Activated CD8-positive, alpha-beta T cell treated with anti-CD3 and anti-CD28 coated beads for 36 hours (primary cell): ENCODE data around the gene CNNM3. TPM values are rescaled to one million over a fixed set of nuclear protein-coding genes. Genes with fewer than 3 reads are reported as not detected.

Experiments
- ATAC-seq: fragments of 200-7000 bp; cut with Tn5 transposase; one replicate; pipeline ENCODE4 v1.10.0; 2021; ENCODE audit warnings: mild to moderate bottlenecking, moderate library complexity
- CTCF ChIA-PET: fragments of 350-600 bp; sonication (Branson Sonifier 250); formaldehyde crosslinking; loops from one replicate; lab custom pipeline; 2021; ENCODE audit warnings: antibody characterized with exemption; lab: Charles Lee
- POLR2A ChIA-PET: fragments of 350-600 bp; sonication (Branson Sonifier 250); formaldehyde crosslinking; loops from one replicate; lab custom pipeline; 2021; ENCODE audit warnings: antibody characterized with exemption; lab: Charles Lee
- DNase-seq: peaks from one replicate; pipeline ENCODE4 v3.0.0-alpha.2; 2020
- H3K27ac Mint-ChIP-seq: one replicate; pipeline ENCODE4 v1.8.0; 2021; ENCODE audit warnings: mild to moderate bottlenecking, mixed read lengths
- H3K27me3 Mint-ChIP-seq: one replicate; pipeline ENCODE4 v1.8.0; 2021; ENCODE audit warnings: mixed read lengths
- H3K36me3 Mint-ChIP-seq: one replicate; pipeline ENCODE4 v1.8.0; 2021; ENCODE audit warnings: low read depth, mixed read lengths
- H3K4me1 Mint-ChIP-seq: one replicate; pipeline ENCODE4 v1.8.0; 2021; ENCODE audit warnings: low read depth, mixed read lengths
- H3K4me3 Mint-ChIP-seq: one replicate; pipeline ENCODE4 v1.8.0; 2021; ENCODE audit warnings: mild to moderate bottlenecking, moderate library complexity, mixed read lengths
- H3K9me3 Mint-ChIP-seq: one replicate; pipeline ENCODE4 v1.8.0; 2021; ENCODE audit warnings: mixed read lengths
- CTCF ChIP-seq: fragments of 200-600 bp; IDR thresholded peaks from one replicate; pipeline ENCODE4 v1.8.0; 2022; ENCODE audit warnings: antibody characterized with exemption, mild to moderate bottlenecking
- intact Hi-C: fragments of 100-400 bp; cut with micrococcal nuclease; formaldehyde crosslinking; loops from one replicate; pipeline ENCODE4 v1.10.0; 2022
- total RNA-seq, 2 experiments: library from RNA; stranded (reverse); gene quantifications; one replicate each; pipeline ENCODE4 v1.2.3, GENCODE V29; 2021

CNNM3 gene
- total RNA-seq, 2 experiments from 2014 or later: 15.8 to 19.3 TPM

GRCh38 chr2:96770442-96771202, 45.4 kb upstream of the CNNM3 start:
- Mint-ChIP-seq H3K36me3 (no peaks in the 10 kb centered on the region), H3K4me3 (no peak overlapping the region), H3K4me1 (peaks cover 35% of the 10 kb centered on the region), H3K27ac (no peak overlapping the region), H3K9me3 (no peaks in the 10 kb centered on the region), H3K27me3 (no peaks in the 10 kb centered on the region)
- ATAC-seq (no peak), DNase-seq (no peak)
- TF ChIP-seq CTCF: no peak
- CTCF ChIA-PET: interaction anchor here (0.6 to 1.4 kb wide), 2 partner anchors 8 to 10 kb away, joined by 3 to 8 read pairs; partner anchors contain the start of gene CNNM4
- intact Hi-C loops: no loop called here
- POLR2A ChIA-PET: interaction anchor here (1.0 kb wide), 1 partner anchor 12 kb away, joined by 3 read pairs; no protein-coding TSS in a partner anchor

GRCh38 chr2:96771796-96772618, 44.1 kb upstream of the CNNM3 start:
- CTCF ChIA-PET: interaction anchor here (1.4 kb wide), 1 partner anchor 10 kb away, joined by 8 read pairs; no protein-coding TSS in a partner anchor
- POLR2A ChIA-PET: no interaction called here
- intact Hi-C loops: no loop called here
- Mint-ChIP-seq H3K27ac (no peak overlapping the region), H3K36me3 (no peaks in the 10 kb centered on the region), H3K9me3 (peaks cover 2% of the 10 kb centered on the region), H3K4me3 (no peak overlapping the region), H3K4me1 (peaks cover 26% of the 10 kb centered on the region), H3K27me3 (no peaks in the 10 kb centered on the region)
- ATAC-seq (no peak), DNase-seq (no peak)
- no peak for TF ChIP-seq CTCF

GRCh38 chr2:96772903-96773671, 43.0 kb upstream of the CNNM3 start:
- Mint-ChIP-seq H3K9me3 (peaks cover 2% of the 10 kb centered on the region), H3K4me1 (peaks cover 23% of the 10 kb centered on the region), H3K36me3 (no peaks in the 10 kb centered on the region), H3K27me3 (no peaks in the 10 kb centered on the region), H3K27ac (peak overlapping the region; percentile 2), H3K4me3 (peak overlapping the region; percentile 31)
- ATAC-seq: peak; percentile 29
- POLR2A ChIA-PET: interaction anchor here (1.2 to 2.0 kb wide), 3 partner anchors 10 to 12 kb away, joined by 3 to 13 read pairs (median 4); partner anchors contain the start of gene CNNM4
- intact Hi-C loops: no loop called here
- peak; percentile 28 for DNase-seq
- CTCF ChIA-PET: interaction anchor here (0.9 to 3.8 kb wide), 7 partner anchors 10 to 178 kb away, joined by 3 to 62 read pairs (median 6); partner anchors contain the start of genes ANKRD39 and CNNM4
- TF ChIP-seq CTCF: no peak

GRCh38 chr2:96773922-96774321, 42.1 kb upstream of the CNNM3 start:
- Mint-ChIP-seq H3K27me3 (no peaks in the 10 kb centered on the region), H3K4me3 (peak overlapping the region; percentile 69), H3K36me3 (no peaks in the 10 kb centered on the region), H3K9me3 (peaks cover 2% of the 10 kb centered on the region), H3K27ac (peak overlapping the region; percentile 85), H3K4me1 (peaks cover 23% of the 10 kb centered on the region)
- intact Hi-C loops: no loop called here
- ChIA-PET CTCF (interaction anchor here (0.9 to 3.8 kb wide), 7 partner anchors 11 to 177 kb away, joined by 3 to 62 read pairs (median 6); partner anchors contain the start of genes ANKRD39 and CNNM4), POLR2A (interaction anchor here (1.2 to 2.0 kb wide), 3 partner anchors 9 to 13 kb away, joined by 3 to 13 read pairs (median 4); partner anchors contain the start of gene CNNM4)
- DNase-seq (peak; percentile 55), ATAC-seq (peak; percentile 76)
- no peak for TF ChIP-seq CTCF
